A673 (cell line): ENCODE results near the gene TRIM13. TPM values are rescaled to one million over a fixed set of nuclear protein-coding genes. Genes with fewer than 3 reads are reported as not detected.

Source experiments
- BruUV-seq: library from RNA; stranded (reverse); fragments of 400-500 nt; replicated peaks from 2 replicates; lab custom pipeline; 2021; lab: Mats Ljungman, UMichigan
- CTCF ChIA-PET: fragments of 300-600 bp; sonication (Branson Sonifier 250); formaldehyde crosslinking; loops from one replicate; lab custom pipeline; 2022; ENCODE audit warnings: antibody characterized with exemption; lab: Charles Lee
- POLR2A ChIA-PET: fragments of 300-600 bp; sonication (Branson Sonifier 250); formaldehyde crosslinking; loops from one replicate; lab custom pipeline; 2022; ENCODE audit warnings: antibody characterized with exemption; ENCODE audit not compliant: low non-redundant PET; lab: Charles Lee
- DNase-seq: peaks from one replicate; pipeline ENCODE4 v3.0.0-alpha.2; 2015; ENCODE audit warnings: low spot score
- H3K27ac ChIP-seq: fragments of 200-600 bp; sonication (generic); 2 replicates; pipeline ENCODE4 v1.5.1; 2016; ENCODE audit warnings: mixed run types, low read depth, mild to moderate bottlenecking, mixed read lengths, antibody characterized with exemption, low read length; ENCODE audit not compliant: poor library complexity, severe bottlenecking
- H3K27me3 ChIP-seq: fragments of 200-600 bp; sonication (generic); replicated peaks from 2 replicates; pipeline ENCODE4 v1.6.1; 2017; ENCODE audit warnings: mixed run types, low read depth, mild to moderate bottlenecking, mixed read lengths, antibody characterized with exemption, low read length; ENCODE audit not compliant: insufficient read depth, poor library complexity
- H3K36me3 ChIP-seq: fragments of 200-600 bp; sonication (generic); 2 replicates; pipeline ENCODE4 v1.6.1; 2016; ENCODE audit warnings: mixed run types, mild to moderate bottlenecking, mixed read lengths, antibody characterized with exemption, low read length; ENCODE audit not compliant: insufficient read depth, poor library complexity, severe bottlenecking
- H3K4me1 ChIP-seq: fragments of 200-600 bp; sonication (generic); 2 replicates; pipeline ENCODE4 v1.6.1; 2017; ENCODE audit warnings: mixed run types, mild to moderate bottlenecking, mixed read lengths, antibody characterized with exemption, low read length; ENCODE audit not compliant: insufficient read depth, poor library complexity, severe bottlenecking
- H3K4me3 ChIP-seq: fragments of 200-600 bp; sonication (generic); 2 replicates; pipeline ENCODE4 v1.5.1; 2016; ENCODE audit warnings: low read depth, mixed run types, mild to moderate bottlenecking, mixed read lengths, low read length; ENCODE audit not compliant: poor library complexity, severe bottlenecking
- H3K9me3 ChIP-seq: fragments of 200-600 bp; sonication (generic); 2 replicates; pipeline ENCODE4 v1.6.1; 2016; ENCODE audit warnings: mixed run types, low read depth, mild to moderate bottlenecking, mixed read lengths, antibody characterized with exemption, low read length; ENCODE audit not compliant: poor library complexity, severe bottlenecking
- CTCF ChIP-seq: fragments of 300-800, 200-600 bp; sonication (generic); conservative IDR thresholded peaks from 2 replicates; pipeline ENCODE4 v1.5.1; 2017; ENCODE audit warnings: low read depth, mild to moderate bottlenecking, antibody characterized with exemption, low read length, moderate library complexity, mixed read lengths
- EZH2 ChIP-seq: fragments of 200-600 bp; sonication (generic); IDR thresholded peaks from 2 replicates; pipeline ENCODE4 v1.6.1; 2017; ENCODE audit warnings: borderline replicate concordance, low read depth, mild to moderate bottlenecking, mixed read lengths, antibody characterized with exemption, low read length; ENCODE audit not compliant: poor library complexity, severe bottlenecking
- intact Hi-C: fragments of 100-400 bp; cut with micrococcal nuclease; formaldehyde crosslinking; loops from one replicate; pipeline ENCODE4 v1.10.0; 2022; ENCODE audit not compliant: unreplicated experiment
- total RNA-seq: library from RNA; stranded (reverse); gene quantifications from 2 replicates; pipeline ENCODE4 v1.2.3, GENCODE V29; 2021

The TRIM13 gene
- total RNA-seq, 1 experiment from 2014 or later: 38.7 TPM

GRCh38 chr13:49953560-49953959 lies 43.3 kb upstream of the TRIM13 start:
- Histone ChIP-seq H3K36me3 (no peaks in the 10 kb centered on the region), H3K27me3 (no peaks in the 10 kb centered on the region), H3K9me3 (no peaks in the 10 kb centered on the region), H3K4me3 (no peak overlapping the region), H3K4me1 (no peaks in the 10 kb centered on the region), H3K27ac (no peak overlapping the region)
- TF ChIP-seq EZH2 (no peak), CTCF (no peak)
- DNase-seq: no peak
- BruUV-seq: no TSS peak
- CTCF ChIA-PET: no interaction called here
- POLR2A ChIA-PET: no interaction called here
- intact Hi-C loops: no loop called here

GRCh38 chr13:49954674-49955455 lies 42.0 kb upstream of the TRIM13 start:
- no peak overlapping the region for H3K27ac ChIP-seq
- no TSS peak for BruUV-seq
- intact Hi-C loops: no loop called here
- CTCF ChIA-PET: no interaction called here
- peaks cover 4% of the 10 kb centered on the region for H3K9me3 ChIP-seq
- DNase-seq: no peak
- H3K27me3 ChIP-seq: no peaks in the 10 kb centered on the region
- no peaks in the 10 kb centered on the region for H3K36me3 ChIP-seq
- H3K4me3 ChIP-seq: no peak overlapping the region
- POLR2A ChIA-PET: no interaction called here
- H3K4me1 ChIP-seq: no peaks in the 10 kb centered on the region
- TF ChIP-seq EZH2 (no peak), CTCF (no peak)

- ChIA-PET CTCF (no interaction called here), POLR2A (no interaction called here)
- TF ChIP-seq EZH2 (no peak), CTCF (no peak)
- intact Hi-C loops: no loop called here
- Histone ChIP-seq H3K9me3 (peaks cover 4% of the 10 kb centered on the region), H3K36me3 (no peaks in the 10 kb centered on the region), H3K4me3 (no peak overlapping the region), H3K27ac (no peak overlapping the region), H3K4me1 (no peaks in the 10 kb centered on the region), H3K27me3 (no peaks in the 10 kb centered on the region)
- DNase-seq: no peak
- BruUV-seq: no TSS peak
These were observed 40.7 kb upstream of the TRIM13 start for GRCh38 chr13:49956131-49956530.
